Measurements from ENCODE around the gene ZBTB16.

Gene ZBTB16

GRCh38 chr11:114129699-114130098 is 70.2 kb downstream of the ZBTB16 start:
- H3K27me3 ChIP-seq (ENCODE audit: insufficient read depth, low read length, poor library complexity), result peaks cover 2% of the 10 kb centered on the region
- H4K5ac ChIP-seq (ENCODE audit: low read length), result no peak overlapping the region
- no peak overlapping the region for H4K8ac ChIP-seq (ENCODE audit: low read depth, low read length)
- H3K4me1 ChIP-seq (ENCODE audit: control insufficient read depth, low read depth, low read length), result no peaks in the 10 kb centered on the region
- H3K9ac ChIP-seq (ENCODE audit: low read length), result no peak overlapping the region
- no peaks in the 10 kb centered on the region for H3K79me2 ChIP-seq (ENCODE audit: control insufficient read depth, insufficient read depth, low read length)
- H3K27ac ChIP-seq (ENCODE audit: low read depth, low read length), result no peak overlapping the region
- no peak overlapping the region for H3K4me2 ChIP-seq (ENCODE audit: low read length)
- no peak overlapping the region for H2BK15ac ChIP-seq (replicated peaks; ENCODE audit: low read depth)
- H2AK5ac ChIP-seq (ENCODE audit: low read length), result no peak overlapping the region
- H3K56ac ChIP-seq (ENCODE audit: low read length), result no peak overlapping the region
- H3K79me1 ChIP-seq (ENCODE audit: low read length), result no peaks in the 10 kb centered on the region
- no peak overlapping the region for H2BK5ac ChIP-seq (ENCODE audit: low read length)
- no peak overlapping the region for H3K23ac ChIP-seq (ENCODE audit: low read length)
- H3K4ac ChIP-seq (ENCODE audit: low read depth, low read length), result no peak overlapping the region
- no CpG with 5 or more reads among the region's 8 CpGs for WGBS (ENCODE audit: extremely low coverage, insufficient coverage, low lambda C conversion rate)
- no peaks in the 10 kb centered on the region for H3K36me3 ChIP-seq (ENCODE audit: control insufficient read depth, insufficient read depth, low read length)
- no peak overlapping the region for H3K4me3 ChIP-seq (ENCODE audit: low read length)
- no peak overlapping the region for H2BK120ac ChIP-seq (ENCODE audit: low read depth, low read length)
- DNase-seq, result no peak
- H3K18ac ChIP-seq (ENCODE audit: low read length), result no peak overlapping the region

DNA sequence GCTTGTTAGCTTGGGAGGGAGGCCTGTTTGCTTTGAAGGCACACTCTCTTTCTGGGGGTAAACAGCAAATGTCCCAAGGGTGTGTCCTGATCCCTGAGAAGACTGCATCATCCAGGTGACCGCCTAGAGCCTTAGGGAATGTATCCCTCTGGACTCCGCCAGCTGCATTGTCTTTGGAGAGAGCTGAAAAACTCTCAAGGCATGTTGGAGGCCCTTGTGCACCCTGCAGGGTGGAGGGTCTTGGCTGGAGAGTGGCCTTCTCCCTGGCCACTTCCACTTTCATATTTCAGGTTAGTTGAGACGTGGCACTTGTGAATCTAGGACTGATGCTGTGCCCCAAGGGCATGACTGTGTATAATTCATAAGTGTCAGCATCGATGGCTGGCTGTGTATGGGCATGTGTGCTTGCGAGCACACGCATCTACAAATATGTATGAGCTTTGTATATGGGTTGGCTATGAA is 70.6 kb downstream of the ZBTB16 start:
- DNase-seq, result no peak
- H3K4me2 ChIP-seq (ENCODE audit: low read length), result no peak overlapping the region
- no CpG with 5 or more reads among the region's 6 CpGs for WGBS (ENCODE audit: extremely low coverage, insufficient coverage, low lambda C conversion rate)

DNA sequence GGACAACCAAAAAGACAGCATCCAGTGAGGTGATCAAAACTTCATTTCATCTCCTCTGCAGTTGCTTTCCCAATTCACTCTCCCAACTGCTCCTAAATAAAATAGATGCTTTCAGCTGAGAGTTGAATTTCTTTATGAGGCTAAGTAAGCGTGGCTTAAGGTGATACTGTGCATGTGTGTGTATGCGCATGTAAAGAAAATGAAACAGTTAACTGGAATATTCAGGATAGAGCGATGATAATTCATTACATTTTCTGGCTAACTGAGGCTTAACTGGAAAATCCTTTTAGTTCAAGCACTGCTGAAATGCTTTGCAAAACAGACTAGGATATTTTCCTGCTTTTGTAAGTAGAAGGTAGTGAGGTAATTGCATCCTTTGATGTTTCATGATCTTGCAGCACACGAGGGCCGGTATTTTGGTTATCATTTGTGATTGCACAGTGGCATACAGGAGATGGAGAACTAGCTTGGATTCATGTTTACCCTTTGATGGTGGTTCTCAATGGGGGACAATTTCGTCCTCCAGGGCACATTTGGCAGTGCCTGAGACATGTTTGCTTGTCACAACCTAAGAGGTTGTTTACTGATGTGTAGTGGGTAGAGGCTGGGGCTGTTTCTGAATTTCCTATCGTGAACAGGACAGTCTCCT is 71.2 kb downstream of the ZBTB16 start:
- Histone ChIP-seq H3K4me3 (ENCODE audit: low read length) (no peak overlapping the region), H3K18ac (ENCODE audit: low read length) (no peak overlapping the region), H3K9ac (ENCODE audit: low read length) (no peak overlapping the region), H3K4me1 (ENCODE audit: control insufficient read depth, low read depth, low read length) (peaks cover 9% of the 10 kb centered on the region), H3K4me2 (ENCODE audit: low read length) (no peak overlapping the region), H2BK15ac (replicated peaks; ENCODE audit: low read depth) (no peak overlapping the region), H3K23ac (ENCODE audit: low read length) (no peak overlapping the region), H3K27ac (ENCODE audit: low read depth, low read length) (no peak overlapping the region), H3K79me1 (ENCODE audit: low read length) (no peaks in the 10 kb centered on the region), H4K8ac (ENCODE audit: low read depth, low read length) (no peak overlapping the region), H3K27me3 (ENCODE audit: insufficient read depth, low read length, poor library complexity) (peaks cover 2% of the 10 kb centered on the region), H4K5ac (ENCODE audit: low read length) (no peak overlapping the region), H2BK120ac (ENCODE audit: low read depth, low read length) (no peak overlapping the region), H3K4ac (ENCODE audit: low read depth, low read length) (no peak overlapping the region), H3K36me3 (ENCODE audit: control insufficient read depth, insufficient read depth, low read length) (no peaks in the 10 kb centered on the region), H3K79me2 (ENCODE audit: control insufficient read depth, insufficient read depth, low read length) (no peaks in the 10 kb centered on the region), H2BK5ac (ENCODE audit: low read length) (no peak overlapping the region), H2AK5ac (ENCODE audit: low read length) (no peak overlapping the region), H3K56ac (ENCODE audit: low read length) (no peak overlapping the region)
- no CpG with 5 or more reads among the region's 7 CpGs for WGBS (ENCODE audit: extremely low coverage, insufficient coverage, low lambda C conversion rate)
- DNase-seq, result no peak

More for the DNA sequence above, 70.6 kb downstream of the ZBTB16 start:
- H3K27ac ChIP-seq (ENCODE audit: low read depth, low read length), result no peak overlapping the region
- H3K56ac ChIP-seq (ENCODE audit: low read length), result no peak overlapping the region
- H3K18ac ChIP-seq (ENCODE audit: low read length), result no peak overlapping the region
- H4K8ac ChIP-seq (ENCODE audit: low read depth, low read length), result no peak overlapping the region
- no peak overlapping the region for H3K4me3 ChIP-seq (ENCODE audit: low read length)
- H2BK15ac ChIP-seq (replicated peaks; ENCODE audit: low read depth), result no peak overlapping the region
- peaks cover 4% of the 10 kb centered on the region for H3K4me1 ChIP-seq (ENCODE audit: control insufficient read depth, low read depth, low read length)
- H3K9ac ChIP-seq (ENCODE audit: low read length), result no peak overlapping the region
- H4K5ac ChIP-seq (ENCODE audit: low read length), result no peak overlapping the region
- H3K27me3 ChIP-seq (ENCODE audit: insufficient read depth, low read length, poor library complexity), result peaks cover 2% of the 10 kb centered on the region
- no peaks in the 10 kb centered on the region for H3K36me3 ChIP-seq (ENCODE audit: control insufficient read depth, insufficient read depth, low read length)
- H3K4ac ChIP-seq (ENCODE audit: low read depth, low read length), result no peak overlapping the region
- no peak overlapping the region for H3K23ac ChIP-seq (ENCODE audit: low read length)
- H2BK5ac ChIP-seq (ENCODE audit: low read length), result no peak overlapping the region
- H3K79me2 ChIP-seq (ENCODE audit: control insufficient read depth, insufficient read depth, low read length), result no peaks in the 10 kb centered on the region
- H2BK120ac ChIP-seq (ENCODE audit: low read depth, low read length), result no peak overlapping the region
- no peak overlapping the region for H2AK5ac ChIP-seq (ENCODE audit: low read length)
- H3K79me1 ChIP-seq (ENCODE audit: low read length), result no peaks in the 10 kb centered on the region

- Histone ChIP-seq H3K56ac (ENCODE audit: low read length) (no peak overlapping the region), H3K4me2 (ENCODE audit: low read length) (no peak overlapping the region), H2BK120ac (ENCODE audit: low read depth, low read length) (no peak overlapping the region), H3K4ac (ENCODE audit: low read depth, low read length) (no peak overlapping the region), H3K36me3 (ENCODE audit: control insufficient read depth, insufficient read depth, low read length) (no peaks in the 10 kb centered on the region), H2BK15ac (replicated peaks; ENCODE audit: low read depth) (no peak overlapping the region), H3K4me3 (ENCODE audit: low read length) (no peak overlapping the region), H3K27ac (ENCODE audit: low read depth, low read length) (no peak overlapping the region), H3K9ac (ENCODE audit: low read length) (no peak overlapping the region), H3K27me3 (ENCODE audit: insufficient read depth, low read length, poor library complexity) (peaks cover 2% of the 10 kb centered on the region), H4K8ac (ENCODE audit: low read depth, low read length) (no peak overlapping the region), H2AK5ac (ENCODE audit: low read length) (no peak overlapping the region), H4K5ac (ENCODE audit: low read length) (no peak overlapping the region), H3K79me1 (ENCODE audit: low read length) (no peaks in the 10 kb centered on the region), H3K79me2 (ENCODE audit: control insufficient read depth, insufficient read depth, low read length) (no peaks in the 10 kb centered on the region), H3K18ac (ENCODE audit: low read length) (no peak overlapping the region), H3K23ac (ENCODE audit: low read length) (no peak overlapping the region), H3K4me1 (ENCODE audit: control insufficient read depth, low read depth, low read length) (peaks cover 9% of the 10 kb centered on the region), H2BK5ac (ENCODE audit: low read length) (no peak overlapping the region)
- DNase-seq, result no peak
- WGBS (ENCODE audit: extremely low coverage, insufficient coverage, low lambda C conversion rate), result no CpG with 5 or more reads among the region's 8 CpGs
Observed at GRCh38 chr11:114131461-114131864, 72.0 kb downstream of the ZBTB16 start.

- Histone ChIP-seq H3K56ac (ENCODE audit: low read length) (no peak overlapping the region), H4K8ac (ENCODE audit: low read depth, low read length) (no peak overlapping the region)
Observed at GRCh38 chr11:114132417-114132816, 72.9 kb downstream of the ZBTB16 start.

GRCh38 chr11:114132944-114133394 is 73.5 kb downstream of the ZBTB16 start:
- no CpG with 5 or more reads among the region's 6 CpGs for WGBS (ENCODE audit: extremely low coverage, insufficient coverage, low lambda C conversion rate)
- H2BK15ac ChIP-seq (replicated peaks; ENCODE audit: low read depth), result no peak overlapping the region
- DNase-seq, result no peak
- peaks cover 2% of the 10 kb centered on the region for H3K27me3 ChIP-seq (ENCODE audit: insufficient read depth, low read length, poor library complexity)
- H3K4ac ChIP-seq (ENCODE audit: low read depth, low read length), result no peak overlapping the region
- H2AK5ac ChIP-seq (ENCODE audit: low read length), result no peak overlapping the region
- no peak overlapping the region for H2BK120ac ChIP-seq (ENCODE audit: low read depth, low read length)
- H3K56ac ChIP-seq (ENCODE audit: low read length), result no peak overlapping the region
- H4K8ac ChIP-seq (ENCODE audit: low read depth, low read length), result no peak overlapping the region
- H3K4me3 ChIP-seq (ENCODE audit: low read length), result no peak overlapping the region
- H2BK5ac ChIP-seq (ENCODE audit: low read length), result no peak overlapping the region
- no peaks in the 10 kb centered on the region for H3K36me3 ChIP-seq (ENCODE audit: control insufficient read depth, insufficient read depth, low read length)
- H3K23ac ChIP-seq (ENCODE audit: low read length), result no peak overlapping the region
- H3K79me1 ChIP-seq (ENCODE audit: low read length), result no peaks in the 10 kb centered on the region
- H3K9ac ChIP-seq (ENCODE audit: low read length), result no peak overlapping the region
- no peak overlapping the region for H3K27ac ChIP-seq (ENCODE audit: low read depth, low read length)
- H4K5ac ChIP-seq (ENCODE audit: low read length), result no peak overlapping the region
- H3K4me2 ChIP-seq (ENCODE audit: low read length), result no peak overlapping the region
- no peak overlapping the region for H3K18ac ChIP-seq (ENCODE audit: low read length)
- peaks cover 9% of the 10 kb centered on the region for H3K4me1 ChIP-seq (ENCODE audit: control insufficient read depth, low read depth, low read length)
- no peaks in the 10 kb centered on the region for H3K79me2 ChIP-seq (ENCODE audit: control insufficient read depth, insufficient read depth, low read length)

More at GRCh38 chr11:114132417-114132816, 72.9 kb downstream of the ZBTB16 start:
- Histone ChIP-seq H3K9ac (ENCODE audit: low read length) (no peak overlapping the region), H3K27me3 (ENCODE audit: insufficient read depth, low read length, poor library complexity) (peaks cover 2% of the 10 kb centered on the region), H3K36me3 (ENCODE audit: control insufficient read depth, insufficient read depth, low read length) (no peaks in the 10 kb centered on the region), H3K4me1 (ENCODE audit: control insufficient read depth, low read depth, low read length) (peaks cover 9% of the 10 kb centered on the region), H4K5ac (ENCODE audit: low read length) (no peak overlapping the region), H3K27ac (ENCODE audit: low read depth, low read length) (no peak overlapping the region), H2AK5ac (ENCODE audit: low read length) (no peak overlapping the region), H3K4me2 (ENCODE audit: low read length) (no peak overlapping the region), H2BK15ac (replicated peaks; ENCODE audit: low read depth) (no peak overlapping the region), H2BK120ac (ENCODE audit: low read depth, low read length) (no peak overlapping the region), H3K4me3 (ENCODE audit: low read length) (no peak overlapping the region), H3K23ac (ENCODE audit: low read length) (no peak overlapping the region), H3K79me1 (ENCODE audit: low read length) (no peaks in the 10 kb centered on the region), H3K79me2 (ENCODE audit: control insufficient read depth, insufficient read depth, low read length) (no peaks in the 10 kb centered on the region), H2BK5ac (ENCODE audit: low read length) (no peak overlapping the region), H3K18ac (ENCODE audit: low read length) (no peak overlapping the region), H3K4ac (ENCODE audit: low read depth, low read length) (no peak overlapping the region)
- WGBS (ENCODE audit: extremely low coverage, insufficient coverage, low lambda C conversion rate), result no CpG with 5 or more reads among the region's 9 CpGs
- DNase-seq, result peak; percentile 23
